CD4-positive, alpha-beta T cell treated with Interleukin-4 for 4 hours (primary cell): ENCODE data around the gene CARMIL3.

Source experiments
- DNase-seq: peaks from one replicate; pipeline ENCODE4 v3.0.0-alpha.2; 2020

Gene CARMIL3

GRCh38 chr14:24080142-24080530 is 28.3 kb downstream of the CARMIL3 start:
- no peak for DNase-seq

- peak; percentile 67 for DNase-seq
These were observed 29.3 kb downstream of the CARMIL3 start for GRCh38 chr14:24080888-24081738.

GRCh38 chr14:24081739-24082211 is 30.0 kb downstream of the CARMIL3 start:
- DNase-seq, result no peak

- DNase-seq, result no peak
These were observed 30.7 kb downstream of the CARMIL3 start for GRCh38 chr14:24082411-24083080.

- no peak for DNase-seq
These were observed 31.7 kb downstream of the CARMIL3 start for GRCh38 chr14:24083462-24083861.

GRCh38 chr14:24084440-24084839 is 32.6 kb downstream of the CARMIL3 start:
- DNase-seq, result no peak

- DNase-seq, result no peak
These were observed 33.4 kb downstream of the CARMIL3 start for GRCh38 chr14:24085215-24085614.

- no peak for DNase-seq
These were observed 34.6 kb downstream of the CARMIL3 start for GRCh38 chr14:24086193-24086955.

- DNase-seq, result no peak
These were observed 35.2 kb downstream of the CARMIL3 start for GRCh38 chr14:24087004-24087403.

- no peak for DNase-seq
These were observed 36.3 kb downstream of the CARMIL3 start for GRCh38 chr14:24088095-24088494.

GRCh38 chr14:24089890-24090289 is 38.1 kb downstream of the CARMIL3 start:
- DNase-seq, result no peak

GRCh38 chr14:24092110-24092504 is 40.3 kb downstream of the CARMIL3 start:
- no peak for DNase-seq

GRCh38 chr14:24092505-24093206 is 40.8 kb downstream of the CARMIL3 start:
- no peak for DNase-seq

- DNase-seq, result no peak
These were observed 41.5 kb downstream of the CARMIL3 start for GRCh38 chr14:24093207-24093900.

- DNase-seq, result peak; percentile 53
These were observed 42.4 kb downstream of the CARMIL3 start, which contains the start of gene PCK2 for GRCh38 chr14:24093901-24094840. Gene PCK2, plus strand, starts transcription at chr14:24094311. Its CDS starts 95 bp downstream, at chr14:24094406.

- DNase-seq, result no peak
These were observed 43.0 kb downstream of the CARMIL3 start for GRCh38 chr14:24094841-24095270.

- peak; percentile 26 for DNase-seq
These were observed 43.7 kb downstream of the CARMIL3 start for GRCh38 chr14:24095271-24096068.

GRCh38 chr14:24096545-24097181 is 44.9 kb downstream of the CARMIL3 start:
- no peak for DNase-seq

GRCh38 chr14:24098229-24098926 is 46.6 kb downstream of the CARMIL3 start:
- no peak for DNase-seq
